BJ (cell line): ENCODE results near the gene KBTBD8. TPM values are rescaled to one million over a fixed set of nuclear protein-coding genes. Genes with fewer than 3 reads are reported as not detected.

Experiments
- CTCF ChIA-PET: fragments of 350-600 bp; formaldehyde crosslinking; extraction: SDS; loops from one replicate; lab custom pipeline; 2021; ENCODE audit warnings: antibody characterized with exemption, inconsistent platforms; lab: Yijun Ruan, JAX
- POLR2A ChIA-PET: fragments of 300-600 bp; sonication (Branson Sonifier 250); formaldehyde crosslinking; extraction: SDS; loops from one replicate; lab custom pipeline; 2021; ENCODE audit warnings: antibody characterized with exemption; lab: Charles Lee
- DNase-seq: peaks from one replicate; pipeline ENCODE4 v3.0.0-alpha.2; 2011; ENCODE audit warnings: low read depth
- H3K27me3 ChIP-seq: 2 replicates; pipeline ENCODE4 v1.6.0; 2011; ENCODE audit warnings: low read length; ENCODE audit not compliant: control insufficient read depth, insufficient read depth
- H3K36me3 ChIP-seq: 2 replicates; pipeline ENCODE4 v1.5.1; 2011; ENCODE audit warnings: low read length; ENCODE audit not compliant: control insufficient read depth, insufficient read depth
- H3K4me3 ChIP-seq: 2 replicates; pipeline ENCODE4 v1.5.1; 2011; ENCODE audit warnings: low read depth, mild to moderate bottlenecking, control low read depth, low read length
- CTCF ChIP-seq: IDR thresholded peaks from 2 replicates; pipeline ENCODE4 v1.5.1; 2011; ENCODE audit warnings: low read depth, mild to moderate bottlenecking, control low read depth, inconsistent platforms, low read length, moderate library complexity; ENCODE audit not compliant: insufficient read depth
- polyA plus RNA-seq: library from polyadenylated mRNA; depleted of rRNA; stranded (reverse); fragments of >200 nt; gene quantifications from 2 replicates; pipeline ENCODE4 v1.2.3, GENCODE V29; 2011

KBTBD8 gene
- polyA plus RNA-seq, 1 experiment, result 0.31 TPM

- no peak for TF ChIP-seq CTCF
- POLR2A ChIA-PET, result no interaction called here
- no peaks in the 10 kb centered on the region for H3K27me3 ChIP-seq
- CTCF ChIA-PET, result no interaction called here
- no peak overlapping the region for H3K4me3 ChIP-seq
- no peak for DNase-seq
- no peaks in the 10 kb centered on the region for H3K36me3 ChIP-seq
Measured at GRCh38 chr3:67011414-67012131, 13.5 kb downstream of the KBTBD8 start.

- DNase-seq, result no peak
- Histone ChIP-seq H3K4me3 (no peak overlapping the region), H3K27me3 (no peaks in the 10 kb centered on the region), H3K36me3 (no peaks in the 10 kb centered on the region)
- CTCF ChIA-PET, result no interaction called here
- no peak for TF ChIP-seq CTCF
- POLR2A ChIA-PET, result no interaction called here
Measured at GRCh38 chr3:67012564-67012963, 14.5 kb downstream of the KBTBD8 start.

GRCh38 chr3:67015702-67016484, 17.8 kb downstream of the KBTBD8 start:
- Histone ChIP-seq H3K4me3 (no peak overlapping the region), H3K36me3 (no peaks in the 10 kb centered on the region), H3K27me3 (no peaks in the 10 kb centered on the region)
- no peak for DNase-seq
- POLR2A ChIA-PET, result no interaction called here
- CTCF ChIA-PET, result interaction anchor here (1.3 kb wide), 1 partner anchor 10 kb away, joined by 3 read pairs; no protein-coding TSS in a partner anchor
- no peak for TF ChIP-seq CTCF

- Histone ChIP-seq H3K27me3 (no peaks in the 10 kb centered on the region), H3K4me3 (no peak overlapping the region), H3K36me3 (no peaks in the 10 kb centered on the region)
- POLR2A ChIA-PET, result no interaction called here
- no peak for DNase-seq
- TF ChIP-seq CTCF, result no peak
- CTCF ChIA-PET, result no interaction called here
Measured at GRCh38 chr3:67016522-67017080, 18.5 kb downstream of the KBTBD8 start.

GRCh38 chr3:67017211-67017610, 19.1 kb downstream of the KBTBD8 start:
- ChIA-PET CTCF (interaction anchor here (1.2 kb wide), 1 partner anchor 45 kb away, joined by 4 read pairs; no protein-coding TSS in a partner anchor), POLR2A (no interaction called here)
- H3K27me3 ChIP-seq, result no peaks in the 10 kb centered on the region
- DNase-seq, result no peak
- no peak overlapping the region for H3K4me3 ChIP-seq
- no peak for TF ChIP-seq CTCF
- H3K36me3 ChIP-seq, result no peaks in the 10 kb centered on the region
